ENCODE measurements around the gene RGS14. TPM values are rescaled to one million over a fixed set of nuclear protein-coding genes. Genes with fewer than 3 reads are reported as not detected.
A peak's percentile ranks its signal among the peaks of the same experiment; 100 is the strongest.

The RGS14 gene, protein sequence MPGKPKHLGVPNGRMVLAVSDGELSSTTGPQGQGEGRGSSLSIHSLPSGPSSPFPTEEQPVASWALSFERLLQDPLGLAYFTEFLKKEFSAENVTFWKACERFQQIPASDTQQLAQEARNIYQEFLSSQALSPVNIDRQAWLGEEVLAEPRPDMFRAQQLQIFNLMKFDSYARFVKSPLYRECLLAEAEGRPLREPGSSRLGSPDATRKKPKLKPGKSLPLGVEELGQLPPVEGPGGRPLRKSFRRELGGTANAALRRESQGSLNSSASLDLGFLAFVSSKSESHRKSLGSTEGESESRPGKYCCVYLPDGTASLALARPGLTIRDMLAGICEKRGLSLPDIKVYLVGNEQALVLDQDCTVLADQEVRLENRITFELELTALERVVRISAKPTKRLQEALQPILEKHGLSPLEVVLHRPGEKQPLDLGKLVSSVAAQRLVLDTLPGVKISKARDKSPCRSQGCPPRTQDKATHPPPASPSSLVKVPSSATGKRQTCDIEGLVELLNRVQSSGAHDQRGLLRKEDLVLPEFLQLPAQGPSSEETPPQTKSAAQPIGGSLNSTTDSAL
- 2.5 and 4.1 TPM in 2 replicates for total RNA-seq
- 0.16 TPM for polyA plus RNA-seq (2012)

DNA sequence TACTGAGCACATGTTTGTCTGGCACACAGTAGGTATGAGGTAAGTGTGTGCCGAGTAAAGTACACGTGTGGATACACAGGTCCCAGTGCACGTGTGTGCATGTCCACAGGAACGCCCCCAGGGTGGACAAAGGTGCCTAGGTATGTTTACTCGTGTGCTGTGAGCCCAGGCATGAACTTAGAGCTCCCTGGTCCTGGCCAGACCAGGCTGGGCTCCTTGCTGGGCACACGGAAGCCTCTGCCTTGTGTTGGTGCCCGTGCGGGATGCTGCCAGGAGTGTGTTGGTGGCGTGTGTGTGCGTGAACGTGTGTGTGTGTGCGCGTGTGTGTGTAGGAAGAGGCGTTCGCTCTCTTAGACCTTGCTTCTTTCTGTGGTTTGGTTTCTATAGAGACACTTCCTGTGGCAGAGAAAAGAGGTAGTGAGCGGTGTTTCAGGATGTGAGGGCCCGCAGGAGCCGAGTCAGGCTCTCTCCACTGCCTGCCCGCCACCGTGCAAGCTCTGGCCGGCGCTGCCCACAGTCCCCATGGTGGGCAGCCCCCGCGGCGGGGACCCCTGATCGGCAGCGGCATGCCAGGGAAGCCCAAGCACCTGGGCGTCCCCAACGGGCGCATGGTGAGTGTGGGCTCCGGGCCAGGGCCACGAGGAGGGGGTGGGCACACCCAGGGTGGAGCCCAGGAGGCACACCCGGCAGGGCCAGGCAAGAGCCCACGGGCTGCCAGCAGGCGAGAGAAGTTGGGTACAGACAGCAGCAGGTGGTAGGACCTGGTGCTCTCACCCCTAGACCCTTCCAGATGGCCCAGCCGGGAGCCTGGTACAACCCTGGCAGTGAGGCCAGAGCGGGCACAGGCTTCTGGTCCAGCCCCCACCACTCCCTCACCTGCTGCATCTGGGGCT is at the start of gene RGS14:
RGS14 (plus strand) TSS at position 466 of the 893 bp plus-strand sequence; CDS start at position 567, 101 bp downstream.
- peak; percentile 60 for DNase-seq (ENCODE audit: low read depth)

DNA sequence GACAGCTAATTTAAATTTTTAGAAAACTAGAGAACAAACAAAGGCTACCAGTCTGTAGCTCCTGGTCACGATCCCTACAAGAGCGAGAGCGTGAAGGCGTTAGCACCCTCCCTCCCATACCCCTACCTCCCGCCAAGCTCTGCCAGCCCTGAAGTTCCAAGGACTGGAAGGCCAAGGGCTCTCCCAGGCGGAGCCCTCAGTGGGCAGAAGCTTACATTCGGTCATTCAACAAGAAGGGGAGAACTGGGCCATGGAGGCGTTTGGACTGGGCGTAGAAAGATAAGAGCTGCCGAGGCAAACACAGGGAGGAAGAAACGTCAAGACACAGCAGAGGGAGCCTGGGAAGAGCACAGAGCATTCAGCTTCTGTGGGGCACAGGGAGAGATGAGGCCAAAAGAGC is 49.0 kb upstream of the RGS14 start:
- DNase-seq (ENCODE audit: low read depth) = no peak

DNA sequence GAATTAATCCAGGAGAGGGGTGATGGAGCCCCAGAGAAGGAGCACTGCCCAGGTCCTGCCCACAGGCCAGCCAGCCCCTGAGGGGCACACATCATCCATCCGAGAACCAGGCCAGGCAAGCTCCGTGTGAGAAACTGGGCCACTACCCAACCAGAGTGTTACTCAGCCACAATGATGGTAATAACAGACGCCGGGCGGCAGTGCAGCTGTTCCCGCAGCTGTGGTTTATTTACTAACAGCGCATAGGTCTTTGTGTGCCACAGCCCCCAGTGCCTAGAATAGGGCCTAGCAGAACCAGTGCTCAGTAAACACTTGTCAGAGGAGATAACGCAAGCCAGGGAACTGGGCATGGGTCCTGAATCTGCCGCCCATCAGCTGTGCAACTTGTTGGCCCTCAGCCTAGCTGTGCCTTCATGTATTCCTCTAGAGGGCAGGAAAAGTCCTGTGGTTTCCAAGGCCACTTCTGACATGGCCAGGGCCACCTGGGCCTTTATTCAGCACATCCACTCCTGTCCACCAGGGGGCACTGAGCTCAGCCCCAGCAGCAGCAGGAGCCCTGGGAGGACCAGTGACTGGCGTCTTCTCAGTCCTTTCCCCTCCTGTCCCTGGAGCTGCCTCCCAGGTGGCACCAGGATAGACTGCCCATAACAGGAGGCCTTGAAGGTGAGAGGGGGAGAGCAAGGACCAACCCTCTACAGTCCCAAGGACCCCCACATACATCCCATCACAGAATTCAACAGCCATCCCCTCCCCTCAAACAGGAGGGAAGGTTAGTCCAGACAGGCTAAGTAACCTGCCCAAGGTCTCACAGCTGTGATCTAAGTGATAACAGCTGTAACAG is 48.2 kb upstream of the RGS14 start:
- DNase-seq (ENCODE audit: low read depth) = peak; percentile 97

DNA sequence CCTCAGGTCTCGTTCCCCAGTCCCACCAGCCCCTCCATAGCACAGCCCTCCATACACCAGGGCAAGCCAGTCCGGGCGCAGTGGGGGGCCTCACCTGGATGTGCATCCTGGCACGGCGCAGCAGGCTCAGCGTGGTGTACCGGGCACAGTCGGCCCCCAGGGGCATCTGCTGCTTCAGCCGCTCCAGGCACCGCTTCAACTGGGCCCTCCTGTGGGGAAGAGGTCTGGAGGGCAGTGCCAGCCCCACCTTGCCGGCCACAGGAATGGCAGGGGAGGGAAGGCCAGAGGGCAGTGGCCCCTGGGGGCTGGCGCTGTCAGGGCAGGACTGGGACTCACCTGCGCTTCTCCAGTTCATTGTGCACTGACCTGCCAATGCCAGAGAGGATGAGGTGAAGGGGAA is 47.4 kb upstream of the RGS14 start:
- DNase-seq (ENCODE audit: low read depth) = no peak

DNA sequence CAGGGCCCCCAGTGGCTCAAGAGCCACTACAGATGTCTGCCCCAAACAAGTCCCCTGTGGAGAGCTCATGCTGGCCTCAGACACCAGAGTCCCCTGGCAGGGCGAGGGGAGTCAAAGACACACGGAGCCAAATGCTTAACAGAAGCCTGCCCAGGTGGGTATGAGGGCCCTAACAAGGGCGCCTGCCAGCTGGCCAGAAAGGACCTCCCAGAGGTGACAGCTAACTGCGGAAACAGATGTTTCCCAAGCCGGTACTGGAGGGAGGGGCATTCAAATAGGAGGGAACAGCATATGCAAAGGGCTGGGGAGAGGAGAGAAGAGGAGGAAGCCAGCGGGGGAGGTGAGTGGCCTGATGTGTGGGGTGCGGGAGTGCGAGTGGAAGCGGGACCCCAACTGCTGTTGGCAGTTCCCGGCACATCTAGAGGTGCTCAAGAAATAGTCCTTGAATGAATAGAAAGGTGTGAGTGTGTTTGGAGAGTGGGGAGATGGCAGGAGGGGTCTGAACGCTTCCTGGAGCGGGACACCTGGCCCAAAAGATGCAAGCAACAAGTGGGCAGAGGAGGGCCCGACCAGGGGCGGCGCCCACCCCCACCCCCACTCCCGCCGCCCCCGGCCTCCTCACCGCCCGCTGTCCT is 46.9 kb upstream of the RGS14 start:
- no peak for DNase-seq (ENCODE audit: low read depth)

DNA sequence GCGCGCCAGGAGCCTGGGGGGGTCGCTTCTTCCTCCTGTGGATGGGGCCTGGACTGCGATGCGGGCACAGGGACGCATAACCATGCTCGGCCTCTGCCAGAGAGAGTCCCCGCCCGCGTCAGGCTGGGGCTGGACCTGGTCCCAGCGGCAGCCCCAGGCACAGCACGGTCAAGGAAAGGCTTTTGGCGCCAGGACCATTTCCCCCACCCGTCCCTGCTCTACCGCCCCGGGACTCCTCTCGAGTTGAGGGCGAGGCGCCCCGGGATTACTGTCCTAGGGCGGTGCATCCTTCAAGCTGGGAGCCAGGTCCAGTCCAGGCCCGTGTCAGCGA is 46.4 kb upstream of the RGS14 start:
- no peak for DNase-seq (ENCODE audit: low read depth)

DNA sequence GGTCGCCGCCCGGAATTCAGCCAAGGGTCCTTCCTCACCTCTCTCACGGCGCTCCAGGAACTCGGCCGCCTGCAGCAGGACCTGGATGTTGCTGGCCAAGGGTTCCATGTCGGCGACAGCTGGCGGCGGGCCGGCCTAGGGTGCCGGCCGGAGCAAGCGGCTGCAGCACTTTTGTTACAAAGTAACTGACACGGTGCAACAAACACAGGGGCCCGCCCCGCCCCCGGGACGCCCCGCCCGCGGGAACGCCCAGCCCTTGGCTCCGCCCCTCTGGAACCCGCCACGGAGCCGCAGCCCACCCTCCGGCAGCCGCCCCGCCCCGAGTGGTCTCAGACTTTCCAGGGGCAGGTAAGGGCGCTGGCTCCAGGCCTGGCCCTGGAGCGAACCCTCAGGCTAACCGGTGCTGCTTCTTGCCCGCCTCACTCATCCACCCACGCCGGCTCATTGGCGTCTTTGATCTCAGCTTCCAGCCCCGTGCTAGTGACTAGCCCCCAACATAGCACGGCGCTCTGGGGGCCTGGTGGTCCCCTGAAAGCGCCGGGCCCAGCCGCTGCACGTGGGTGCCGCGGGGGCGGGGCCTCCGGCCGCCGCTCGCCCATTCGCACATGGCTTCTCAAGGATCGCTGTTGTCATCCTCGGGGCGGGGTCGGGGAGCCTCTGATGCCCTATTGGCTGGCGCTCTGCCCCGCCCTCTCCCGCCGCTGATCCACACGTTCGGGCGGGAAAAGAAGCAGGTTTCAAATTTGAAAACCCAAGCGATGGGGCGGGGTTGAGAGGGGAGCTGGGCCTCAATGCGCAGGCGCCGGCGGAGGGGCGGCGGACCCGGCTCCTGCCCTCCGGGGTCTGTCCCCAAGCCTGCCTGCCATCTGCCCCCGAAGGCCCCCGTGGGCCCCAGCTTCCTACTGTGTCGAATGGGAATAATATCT is 45.7 kb upstream of the RGS14 start, which contains the start of gene MXD3:
MXD3 (minus strand) TSS at position 176 of the 926 bp plus-strand sequence; CDS start at position 108, 68 bp downstream.
- DNase-seq (ENCODE audit: low read depth) = peak; percentile 95

DNA sequence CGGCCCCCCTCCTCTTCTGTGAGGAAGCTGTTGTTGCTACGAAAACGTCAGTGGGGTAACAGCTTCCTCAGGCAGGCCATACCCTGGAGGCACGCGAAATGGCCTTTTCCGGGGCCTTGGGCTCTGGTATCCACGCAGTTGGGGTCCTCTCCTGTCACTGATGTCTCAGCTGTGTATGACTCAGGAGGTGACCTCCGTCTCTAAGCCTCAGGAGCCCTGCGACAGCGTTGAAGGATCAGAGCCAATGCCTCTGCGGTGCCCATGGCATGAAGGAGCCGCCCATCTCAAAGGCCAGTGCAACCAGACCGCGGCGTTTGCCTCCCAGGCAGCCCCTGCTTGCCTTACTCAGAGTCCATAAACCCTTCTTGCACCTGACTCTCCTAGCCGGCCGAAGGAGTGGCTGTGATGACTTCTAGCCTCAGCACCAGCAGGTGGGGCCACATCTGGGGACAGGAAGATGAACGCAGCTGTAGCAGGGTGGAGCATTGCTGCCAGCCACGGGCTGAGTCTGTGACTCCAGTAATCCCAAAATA is 45.0 kb upstream of the RGS14 start:
- DNase-seq (ENCODE audit: low read depth) = peak; percentile 68

DNA sequence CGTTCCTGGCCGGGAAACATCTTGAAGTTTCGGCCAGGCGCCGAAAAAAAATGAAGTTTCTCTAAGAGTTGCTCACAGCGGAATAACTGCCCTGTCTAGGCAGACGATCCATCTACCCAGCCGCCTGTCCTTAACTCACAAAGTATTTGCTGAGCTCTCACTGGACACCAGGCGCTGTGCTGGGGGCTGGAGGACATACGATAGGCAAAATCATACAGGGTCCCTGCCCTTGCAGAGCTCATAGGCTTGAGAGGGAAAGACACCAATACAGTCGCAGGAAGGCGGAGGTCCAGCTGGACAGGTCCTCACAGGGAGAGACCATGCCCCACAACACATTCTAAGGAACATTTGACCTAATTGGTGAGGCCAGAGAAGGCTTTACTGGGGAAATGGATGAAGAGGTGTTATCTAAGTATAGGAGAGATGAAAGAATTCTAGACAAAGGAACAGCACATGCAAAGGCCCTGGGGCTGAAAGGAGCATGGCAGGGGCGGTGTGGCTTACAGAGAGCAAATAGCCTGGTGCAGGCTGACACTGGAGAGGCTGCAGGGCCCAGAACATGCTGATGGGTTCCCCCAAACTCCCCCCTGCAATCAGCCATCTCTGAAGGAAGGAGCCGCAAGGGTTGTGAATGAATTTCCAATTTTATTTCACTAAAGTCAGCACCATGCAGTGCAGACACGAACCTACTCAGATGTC is 44.0 kb upstream of the RGS14 start:
- no peak for DNase-seq (ENCODE audit: low read depth)

DNA sequence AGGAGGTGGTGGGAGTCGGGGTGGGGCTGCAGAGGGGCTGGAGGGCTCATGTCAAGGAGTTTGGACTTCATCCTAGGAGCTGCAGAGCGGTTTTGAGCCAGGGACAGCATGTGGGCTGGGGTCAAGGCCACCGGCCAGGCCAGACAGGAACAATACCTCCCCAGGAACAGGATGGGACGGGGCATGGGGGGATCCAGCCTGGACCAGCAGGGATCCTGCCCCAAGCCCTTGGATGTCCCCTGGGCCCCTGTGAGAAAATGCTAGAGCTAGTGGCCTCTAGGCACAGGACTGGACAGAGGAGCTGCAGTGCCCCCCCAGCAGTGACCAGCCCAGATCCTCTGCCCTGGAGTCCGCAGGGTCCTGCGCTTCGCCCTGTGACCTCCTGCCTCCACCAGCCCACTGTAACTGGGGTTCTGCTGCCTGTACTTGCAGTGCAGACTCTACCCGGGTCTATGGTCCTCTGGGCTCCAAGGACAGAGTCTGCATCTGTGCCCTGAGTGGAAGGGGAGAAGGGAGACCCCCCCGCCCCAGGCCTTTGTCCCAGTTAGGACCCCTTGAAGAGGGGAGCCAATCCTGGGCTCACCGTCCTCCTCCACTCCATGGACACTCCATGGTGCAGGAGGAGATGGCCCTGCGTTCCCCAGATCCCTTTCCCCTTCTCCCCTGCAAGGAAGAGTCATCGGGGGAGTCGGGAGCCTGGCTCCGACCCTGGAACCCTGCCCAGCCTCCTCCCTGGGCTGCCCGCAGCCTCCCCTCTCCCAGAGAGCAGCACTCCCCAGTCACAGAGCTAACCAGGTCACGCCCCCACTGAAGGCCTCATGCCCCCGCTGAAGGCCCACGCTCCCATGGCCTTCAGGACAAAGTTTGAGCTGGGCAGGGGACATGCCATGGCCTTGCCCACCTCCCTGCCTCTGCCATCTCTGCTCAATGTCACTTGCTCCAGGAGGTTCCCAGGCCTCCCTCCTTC is 43.1 kb upstream of the RGS14 start:
- no peak for DNase-seq (ENCODE audit: low read depth)

DNA sequence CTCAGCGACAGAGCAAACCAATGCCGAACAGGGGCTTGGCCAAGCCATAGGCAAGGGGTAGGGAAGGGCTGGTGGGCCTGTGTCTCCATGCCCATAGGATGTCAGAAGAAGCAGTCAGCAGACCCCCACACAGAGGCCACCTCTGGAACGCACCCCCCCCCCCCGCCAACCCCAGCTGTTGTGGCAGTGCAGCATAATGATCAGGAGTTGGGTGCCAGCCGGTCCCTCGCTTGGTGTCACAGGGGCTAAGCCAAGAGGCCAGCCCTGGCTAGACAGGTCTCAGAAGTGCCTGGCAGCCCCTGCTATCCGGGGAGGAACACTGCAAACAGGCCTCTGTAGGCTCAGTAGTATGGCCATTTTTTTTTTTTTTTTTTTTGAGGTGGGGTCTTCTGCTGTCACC is 42.3 kb upstream of the RGS14 start:
- no peak for DNase-seq (ENCODE audit: low read depth)

DNA sequence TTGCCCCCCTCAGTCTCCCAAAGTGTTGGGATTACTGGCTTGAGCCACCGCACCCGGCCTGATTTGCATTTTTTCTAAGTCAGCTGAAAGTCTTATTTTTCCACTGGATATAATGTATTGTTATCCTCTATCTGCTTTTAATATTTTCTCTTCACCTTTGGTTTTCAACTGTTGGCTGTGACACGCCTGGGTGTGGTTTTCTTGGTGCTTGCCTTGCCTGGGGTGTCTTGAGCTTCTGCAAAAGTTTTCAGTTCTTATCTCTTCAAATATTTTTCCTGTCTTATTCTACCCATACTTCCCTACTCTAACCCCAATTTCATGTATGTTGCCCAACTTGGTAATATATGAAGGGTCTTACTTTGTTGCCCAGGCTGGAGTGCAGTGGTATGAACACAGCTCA is 41.7 kb upstream of the RGS14 start:
- no peak for DNase-seq (ENCODE audit: low read depth)

DNA sequence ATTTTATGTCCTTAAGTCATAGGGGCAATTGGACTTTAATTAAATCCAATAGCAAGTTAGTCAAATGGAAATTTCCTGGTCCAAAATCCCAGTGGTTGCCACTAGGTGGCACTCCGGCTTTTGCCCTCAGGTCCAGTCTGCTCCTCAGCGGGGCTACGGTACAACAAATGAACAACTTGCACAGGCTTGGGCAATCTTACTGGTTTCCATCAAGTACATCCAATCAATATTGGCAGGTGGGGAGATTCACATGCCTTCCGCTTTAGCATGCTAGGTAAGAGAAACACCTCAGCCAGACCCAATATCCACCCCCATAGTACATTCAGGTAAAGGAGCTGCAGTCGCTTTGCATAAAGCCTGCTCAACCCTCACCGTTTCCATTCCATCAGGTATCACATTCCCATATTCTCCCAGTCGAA is 39.8 kb upstream of the RGS14 start:
- peak; percentile 80 for DNase-seq (ENCODE audit: low read depth)

DNA sequence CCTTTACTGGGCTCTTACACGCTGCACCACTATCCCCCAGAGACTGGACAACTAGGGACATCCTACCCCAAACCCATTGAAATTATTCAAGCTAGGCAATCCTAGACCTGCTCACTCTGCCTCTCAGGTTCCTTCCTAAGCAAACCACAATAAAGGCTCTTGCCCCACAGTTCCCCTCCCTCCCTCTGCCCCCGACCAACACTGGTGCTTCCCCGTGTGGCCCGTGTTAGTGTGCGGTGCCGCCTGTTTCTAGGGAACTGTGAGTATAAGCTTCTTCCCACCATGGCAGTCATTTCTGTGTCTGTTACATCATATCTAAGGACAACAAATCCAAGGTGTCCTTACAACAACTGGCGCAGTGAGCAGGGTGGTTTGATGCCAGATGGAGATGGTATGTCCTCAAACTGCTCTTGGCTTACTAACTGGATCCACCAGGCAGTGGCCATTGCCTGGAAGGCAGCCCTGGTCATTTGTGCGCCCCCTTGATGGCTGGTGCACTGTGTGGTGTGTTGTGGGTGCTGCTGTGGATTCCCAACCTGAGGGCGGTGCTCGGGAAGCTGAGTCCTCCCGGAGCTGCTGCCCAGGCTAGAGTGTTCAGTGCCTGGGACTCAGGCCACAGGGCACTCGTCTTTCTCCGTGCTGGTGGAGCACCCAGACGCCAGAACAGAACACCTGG is 37.7 kb upstream of the RGS14 start:
- no peak for DNase-seq (ENCODE audit: low read depth)

DNA sequence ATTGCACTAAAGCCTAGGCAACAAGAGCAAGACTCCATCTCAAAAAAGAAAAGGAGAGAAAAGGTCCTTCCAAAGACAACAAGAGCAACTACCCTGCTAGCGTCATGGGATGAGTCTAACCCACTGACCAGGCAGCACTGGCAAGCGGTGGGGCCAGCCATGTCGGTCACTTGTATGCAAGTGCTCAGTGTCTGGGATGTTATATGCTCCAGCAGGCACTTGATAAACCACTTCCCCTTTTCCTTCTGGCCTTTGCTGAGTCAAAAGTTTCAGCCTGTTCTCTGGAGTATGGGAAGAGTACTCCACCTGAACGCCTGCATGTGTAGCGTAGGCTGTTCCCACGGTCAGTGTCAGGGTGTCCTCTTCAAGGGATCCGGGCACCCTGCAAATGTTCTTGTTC is 36.8 kb upstream of the RGS14 start:
- no peak for DNase-seq (ENCODE audit: low read depth)

DNA sequence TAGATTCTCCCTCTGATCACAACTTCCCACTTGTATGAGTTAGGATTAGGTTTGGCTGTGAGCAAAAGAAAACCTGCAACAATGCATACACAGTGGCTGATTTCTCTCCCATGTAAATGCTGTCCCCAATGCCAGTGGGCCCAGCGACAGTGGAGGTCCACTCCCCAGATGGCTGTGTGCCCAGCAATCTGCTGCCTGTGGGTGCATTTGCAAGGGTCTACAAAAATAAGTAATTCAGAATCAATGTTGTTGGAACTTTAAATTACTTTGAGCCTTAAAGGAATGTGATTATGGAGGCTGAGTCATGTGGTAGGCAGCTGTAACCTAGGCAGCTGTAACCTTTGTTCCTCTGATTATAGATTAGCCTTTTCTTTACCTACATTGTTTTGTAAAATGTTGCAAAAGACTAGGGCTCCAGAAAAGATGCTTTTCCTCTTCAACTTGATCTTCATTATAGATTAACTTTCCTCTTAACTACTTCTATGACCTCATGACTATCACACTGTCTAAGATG is 31.8 kb upstream of the RGS14 start:
- no peak for DNase-seq (ENCODE audit: low read depth)
